HG02885 (cell line): Measurements from ENCODE around the gene RRAGC.

Source experiments
- ATAC-seq: cut with Tn5 transposase; IDR thresholded peaks from one replicate; pipeline ENCODE4 v1.9.1; 2021; ENCODE audit warnings: mild to moderate bottlenecking; ENCODE audit not compliant: unreplicated experiment, poor library complexity

The RRAGC gene

DNA sequence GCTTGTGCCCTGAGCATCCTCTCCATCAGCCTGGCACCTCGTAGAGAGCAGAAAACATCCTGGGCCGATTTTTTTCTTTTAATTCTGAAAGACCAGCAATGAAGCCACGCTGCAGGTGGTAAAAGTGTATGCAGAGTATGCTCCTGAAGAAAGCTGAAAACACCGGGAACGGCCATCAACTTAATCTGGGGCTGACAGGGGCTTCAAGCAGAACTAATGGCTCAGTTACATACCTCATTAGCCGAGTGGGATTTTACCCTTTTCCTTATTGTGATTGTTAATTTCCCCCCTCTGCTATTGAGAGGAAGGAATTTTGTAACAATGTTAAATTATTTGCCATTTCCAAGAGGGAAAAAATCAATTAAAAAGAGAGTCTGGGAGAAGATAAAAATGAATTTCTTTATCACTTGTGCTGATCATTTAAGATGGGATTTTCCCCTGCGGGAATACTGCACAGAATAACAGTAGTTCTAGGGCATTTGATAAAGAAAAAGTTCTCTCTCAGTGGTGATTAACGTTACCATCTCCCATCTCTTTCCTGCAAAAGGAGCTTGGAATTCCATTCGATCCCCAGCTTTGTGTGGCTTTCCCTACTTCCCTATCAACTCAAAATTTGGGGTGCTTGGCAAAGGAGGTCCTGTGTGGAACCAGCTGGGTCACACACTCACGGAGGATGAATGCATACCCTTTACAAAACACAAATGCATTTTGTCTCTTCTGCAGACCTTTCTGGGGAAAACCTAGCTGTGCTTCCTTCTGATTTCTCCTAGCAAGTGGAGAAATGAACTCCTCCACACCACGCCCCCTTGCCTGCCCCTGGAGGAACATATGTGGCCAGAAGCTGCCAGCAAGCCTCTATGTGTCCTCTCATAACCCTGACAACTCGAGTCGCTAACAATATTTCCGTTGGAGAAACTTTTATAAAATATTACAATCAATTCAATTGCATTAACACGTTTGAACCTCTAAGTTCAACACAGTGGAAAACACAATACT lies 70.9 kb downstream of the RRAGC start:
- no peak for ATAC-seq
